ENCODE data around the gene FBXO2. TPM values are rescaled to one million over a fixed set of nuclear protein-coding genes. Genes with fewer than 3 reads are reported as not detected.
A peak's percentile ranks its signal among the peaks of the same experiment; 100 is the strongest.

Gene FBXO2
- total and polyA plus RNA-seq, 2 of the 4 experiments (the other 2 are of a cell fraction): 0.36 to 1.7 TPM

DNA sequence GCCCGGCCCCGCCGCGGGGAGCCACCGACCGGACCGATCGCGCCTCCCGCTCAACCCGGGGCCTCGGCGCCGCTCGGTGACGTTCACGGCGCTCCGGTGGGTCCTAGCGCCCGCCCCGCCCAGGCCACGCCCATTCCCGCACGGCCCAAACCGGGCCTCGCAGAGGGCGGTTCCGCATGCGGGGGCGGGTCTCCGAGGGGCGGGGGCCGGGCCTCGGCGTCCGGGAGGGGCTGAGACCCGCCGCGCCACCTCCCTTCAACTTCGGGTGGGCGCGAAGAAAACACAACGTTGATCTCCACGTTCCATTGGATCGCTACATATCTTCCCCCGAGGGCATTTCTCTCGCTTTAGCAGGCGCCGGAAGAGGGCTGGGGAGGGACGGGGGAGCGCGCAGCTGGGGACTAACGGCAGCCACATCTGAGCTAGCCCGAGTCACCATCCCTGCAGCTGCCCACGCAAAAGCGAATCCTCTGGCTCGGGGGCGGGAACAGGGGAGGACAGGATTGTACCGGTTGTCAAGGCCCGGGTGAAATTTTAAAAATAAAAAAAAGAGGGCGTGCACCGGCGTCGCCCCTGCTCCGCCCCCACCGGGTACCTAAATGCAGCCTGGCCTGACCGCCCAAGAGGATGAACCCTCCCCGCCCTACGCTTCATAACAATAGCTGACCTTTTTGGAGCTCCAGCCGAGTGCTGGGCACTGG is 27.0 kb upstream of the FBXO2 start, which contains the start of gene MAD2L2:
Gene MAD2L2, minus strand, starts transcription at position 78 of the 701 bp plus-strand sequence. CDS start 547 bp downstream, outside the sequence.
- Histone ChIP-seq H3K79me1 (ENCODE audit: low read depth in 1 of 2, low read length in 2 of 2) (peaks cover 7 to 17% of the 10 kb centered on the region in 2 experiments; a peak in 3 of 4 replicates), H3K27me3 (ENCODE audit: control insufficient read depth, insufficient read depth, low read length) (peaks cover 5% of the 10 kb centered on the region), H3K4ac (ENCODE audit: low read depth, low read length) (peak within 1 kb of the TSS; percentile 66), H3K9ac (ENCODE audit: low read depth, low read length) (peak within 1 kb of the TSS; percentile 80), H2AK5ac (ENCODE audit: low read depth, low read length) (peak within 1 kb of the TSS; percentile 70; the same call in 1 of the 2 replicates), H2BK5ac (ENCODE audit: low read depth, low read length, poor library complexity, severe bottlenecking) (peak within 1 kb of the TSS; percentile 79), H3K9me1 (ENCODE audit: insufficient read depth, low read length) (0 out of 2 replicates have a peak, but pooled peaks cover 2% of the 10 kb centered on the region), H4K8ac (ENCODE audit: low read depth in 2 of 2, low read length in 2 of 2) (peak within 1 kb of the TSS; percentile 47 to 66), H3K27ac (ENCODE audit: insufficient read depth, low read length) (peak within 1 kb of the TSS; percentile 84), H3K14ac (replicated peaks; ENCODE audit: low read depth, low read length) (peak within 1 kb of the TSS; percentile 61), H3K4me2 (ENCODE audit: low read depth, low read length) (peak within 1 kb of the TSS; percentile 99), H4K5ac (ENCODE audit: low read depth, low read length) (peak within 1 kb of the TSS; percentile 72), H3K36me3 (ENCODE audit: control insufficient read depth, insufficient read depth, low read length) (peaks cover 10% of the 10 kb centered on the region), H2AFZ (replicated peaks; ENCODE audit: low read length, poor library complexity) (peak within 1 kb of the TSS; percentile 94), H2BK20ac (ENCODE audit: low read depth, low read length) (peak within 1 kb of the TSS; percentile 61; the same call in 1 of the 2 replicates), H3K4me3 (ENCODE audit: insufficient read depth, low read depth, low read length) (peak within 1 kb of the TSS; percentile 81), H4K20me1 (ENCODE audit: insufficient read depth, low read length) (no peaks in the 10 kb centered on the region), H3K56ac (ENCODE audit: extremely low read depth, insufficient read depth, low read length) (no peak within 1 kb of the TSS; the same call in 1 of the 2 replicates), H3K18ac (ENCODE audit: low read depth, low read length) (peak within 1 kb of the TSS; percentile 83), H3K4me1 (ENCODE audit: control insufficient read depth, insufficient read depth, low read length) (peaks cover 3% of the 10 kb centered on the region), H2AK9ac (replicated peaks; ENCODE audit: low read depth, low read length, poor library complexity) (peak within 1 kb of the TSS; percentile 73), H2BK120ac (ENCODE audit: low read depth, low read length) (peak within 1 kb of the TSS; percentile 59), H4K91ac (ENCODE audit: insufficient read depth, low read depth, low read length) (peak within 1 kb of the TSS; percentile 63), H3K9me3 (ENCODE audit: control insufficient read depth, insufficient read depth, low read length) (no peaks in the 10 kb centered on the region), H3K23ac (ENCODE audit: low read depth, low read length) (peak within 1 kb of the TSS; percentile 38), H2BK15ac (ENCODE audit: low read depth, low read length) (no peak within 1 kb of the TSS)
- CTCF ChIA-PET: interaction anchor here (0.9 to 1.5 kb wide), 2 partner anchors 17 to 39 kb away, joined by 4 read pairs; partner anchors contain the start of gene FBXO6
- WGBS, 2 experiments (ENCODE audit: extremely low coverage in 2 of 2, insufficient read length in 1 of 2): 0% methylated on average over 26 of the region's 71 CpGs; no CpG with 5 or more reads in 1 of the 2 experiments
- dilution Hi-C loops (cut with HindIII; ENCODE audit: low sequenced_read_pairs, unreplicated experiment): no loop called here
- in situ Hi-C loops (cut with MboI; ENCODE audit: low sequenced_read_pairs): no loop called here
- TF ChIP-seq BHLHE40 (IDR thresholded peaks at IDR 0.05; ENCODE audit: low read depth, low read length) (no peak), RAD21 (IDR thresholded peaks at IDR 0.05; ENCODE audit: low read length) (no peak), POLR2A (IDR thresholded peaks at IDR 0.05; ENCODE audit: low read depth, low read length) (peak; percentile 43), MAZ (IDR thresholded peaks at IDR 0.05; ENCODE audit: borderline replicate concordance, low read depth, low read length) (peak; percentile 78; the same call in 1 of the 2 replicates)
- ATAC-seq (ENCODE audit: low read depth) (peak; percentile 94), DNase-seq (peak; percentile 75)
- POLR2A ChIA-PET (ENCODE audit: unreplicated experiment): no interaction called here
- intact Hi-C loops (cut with micrococcal nuclease): loop anchor here (2.0 to 5.0 kb wide), 3 partner anchors 24 to 121 kb away; no protein-coding TSS in a partner anchor
- no TSS peak for BruUV-seq (replicated peaks)

Data from IMR-90 (cell line).